ENCODE results near the gene SLCO2B1.

SLCO2B1 gene

GRCh38 chr11:75195167-75195962 is 44.5 kb downstream of the SLCO2B1 start:
- no peak for DNase-seq

- no peak for DNase-seq
Observed at GRCh38 chr11:75196426-75196825, 45.5 kb downstream of the SLCO2B1 start.

- DNase-seq = no peak
Observed at GRCh38 chr11:75197512-75198277, 46.8 kb downstream of the SLCO2B1 start.

GRCh38 chr11:75198278-75198973 is 47.5 kb downstream of the SLCO2B1 start:
- no peak for DNase-seq

- DNase-seq = no peak
Observed at GRCh38 chr11:75199412-75199955, 48.6 kb downstream of the SLCO2B1 start.

GRCh38 chr11:75200051-75200450 is 49.1 kb downstream of the SLCO2B1 start:
- no peak for DNase-seq

GRCh38 chr11:75200531-75200930 is 49.6 kb downstream of the SLCO2B1 start:
- DNase-seq = no peak

- no peak for DNase-seq
Observed at GRCh38 chr11:75201771-75202170, 50.9 kb downstream of the SLCO2B1 start.

GRCh38 chr11:75202195-75202594 is 51.3 kb downstream of the SLCO2B1 start:
- no peak for DNase-seq

- no peak for DNase-seq
Observed at GRCh38 chr11:75203138-75203537, 52.2 kb downstream of the SLCO2B1 start.

GRCh38 chr11:75203641-75204011 is 52.7 kb downstream of the SLCO2B1 start:
- DNase-seq = no peak

- DNase-seq = no peak
Observed at GRCh38 chr11:75204012-75204674, 53.2 kb downstream of the SLCO2B1 start.

- peak; percentile 33 for DNase-seq
Observed at GRCh38 chr11:75204685-75205563, 54.0 kb downstream of the SLCO2B1 start.

GRCh38 chr11:75205564-75206020 is 54.7 kb downstream of the SLCO2B1 start:
- DNase-seq = no peak

GRCh38 chr11:75208446-75208845 is 57.5 kb downstream of the SLCO2B1 start:
- DNase-seq = no peak

- DNase-seq = no peak
Observed at GRCh38 chr11:75212411-75212810, 61.5 kb downstream of the SLCO2B1 start.

GRCh38 chr11:75214411-75214821 is 63.5 kb downstream of the SLCO2B1 start:
- DNase-seq = no peak

- no peak for DNase-seq
Observed at GRCh38 chr11:75214843-75215242, 63.9 kb downstream of the SLCO2B1 start.

GRCh38 chr11:75219869-75220268 is 69.0 kb downstream of the SLCO2B1 start:
- DNase-seq = no peak

GRCh38 chr11:75223954-75224643 is 73.2 kb downstream of the SLCO2B1 start:
- DNase-seq = no peak

- no peak for DNase-seq
Observed at GRCh38 chr11:75225794-75226193, 74.9 kb downstream of the SLCO2B1 start.

Measured in NCI-H748 treated with DMSO at 0.1 percent for 48 hours (cell line).